Stimulated activated CD4-positive, alpha-beta T cell treated with anti-CD3 and anti-CD28 coated beads, Interleukin-15, amount 100 ng/mL, for 24 hours (primary cell): ENCODE measurements around the gene PHTF2.
"Not testable (repeated sequence)": the region's sequence is repeated elsewhere in the genome, so short reads cannot be mapped to it uniquely, and the experiment has no call there.

ENCODE experiments used
- DNase-seq: peaks from one replicate; pipeline ENCODE4 v3.0.0-alpha.2; 2020

PHTF2 gene

DNA sequence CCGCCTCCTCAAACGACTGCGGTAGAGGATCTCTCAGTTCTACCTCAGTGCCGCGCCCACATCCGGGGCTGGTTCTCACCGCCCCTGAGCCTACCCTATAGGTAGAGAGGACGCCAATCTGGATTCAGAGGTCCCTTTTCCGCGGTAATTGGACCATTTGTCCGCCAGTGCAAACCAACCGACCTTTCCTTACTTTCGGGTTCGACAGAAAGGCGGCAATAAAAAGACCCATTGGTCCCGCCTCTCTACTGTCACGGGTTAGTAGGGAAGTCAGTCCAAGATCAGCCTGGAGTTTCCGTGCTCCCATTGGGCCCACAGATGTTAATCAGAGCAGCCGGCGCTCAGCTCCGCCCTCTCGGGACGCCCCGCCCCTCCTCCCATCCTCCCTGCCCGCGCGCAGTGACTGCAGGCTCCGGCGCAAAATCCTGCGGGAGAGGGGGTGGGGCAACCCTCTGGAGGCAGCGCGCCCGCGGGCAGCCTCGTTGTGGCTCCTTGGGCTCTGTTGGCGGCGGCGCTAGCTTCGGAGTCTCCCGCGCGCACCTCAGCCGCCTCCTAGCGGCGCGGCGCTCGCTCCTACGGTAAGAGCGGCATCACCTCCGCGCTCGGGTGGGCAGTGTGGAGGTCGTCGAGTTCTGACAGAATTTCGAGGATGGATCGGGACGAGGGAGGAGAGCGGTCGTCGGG lies at the start of gene PHTF2, which contains the start of gene TMEM60:
Gene PHTF2 (plus strand): TSS at position 380 of the 684 bp plus-strand sequence.
Gene TMEM60 (minus strand): TSS at position 41 of the 684 bp plus-strand sequence. CDS start 4,061 bp downstream, outside the sequence.
- peak; percentile 96 for DNase-seq

- no peak for DNase-seq
Measured at GRCh38 chr7:77752016-77752415, 46.6 kb upstream of the PHTF2 start.

DNA sequence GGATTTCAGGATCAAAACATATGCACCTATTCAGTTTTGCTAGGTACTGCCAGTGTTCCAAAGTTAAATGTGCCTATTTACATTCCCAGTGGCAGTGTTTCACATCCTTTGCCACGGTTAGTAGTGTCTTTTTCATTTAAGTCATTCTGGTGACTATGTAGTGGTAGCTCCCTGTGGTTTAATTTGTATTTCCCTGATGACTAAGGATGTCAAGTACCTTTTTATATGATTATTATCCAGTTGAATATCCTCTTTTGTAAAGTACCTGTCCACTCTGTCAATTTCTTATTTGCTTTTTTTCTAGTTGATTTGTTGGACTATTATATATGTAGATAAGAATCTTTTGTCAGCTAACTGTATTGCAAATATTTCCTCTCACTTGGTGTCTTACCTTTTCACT lies 45.4 kb upstream of the PHTF2 start:
- DNase-seq: no peak

- DNase-seq: peak; percentile 19
Measured at GRCh38 chr7:77757589-77757988, 41.0 kb upstream of the PHTF2 start.

GRCh38 chr7:77759294-77759889 lies 39.2 kb upstream of the PHTF2 start:
- peak; percentile 71 for DNase-seq

DNA sequence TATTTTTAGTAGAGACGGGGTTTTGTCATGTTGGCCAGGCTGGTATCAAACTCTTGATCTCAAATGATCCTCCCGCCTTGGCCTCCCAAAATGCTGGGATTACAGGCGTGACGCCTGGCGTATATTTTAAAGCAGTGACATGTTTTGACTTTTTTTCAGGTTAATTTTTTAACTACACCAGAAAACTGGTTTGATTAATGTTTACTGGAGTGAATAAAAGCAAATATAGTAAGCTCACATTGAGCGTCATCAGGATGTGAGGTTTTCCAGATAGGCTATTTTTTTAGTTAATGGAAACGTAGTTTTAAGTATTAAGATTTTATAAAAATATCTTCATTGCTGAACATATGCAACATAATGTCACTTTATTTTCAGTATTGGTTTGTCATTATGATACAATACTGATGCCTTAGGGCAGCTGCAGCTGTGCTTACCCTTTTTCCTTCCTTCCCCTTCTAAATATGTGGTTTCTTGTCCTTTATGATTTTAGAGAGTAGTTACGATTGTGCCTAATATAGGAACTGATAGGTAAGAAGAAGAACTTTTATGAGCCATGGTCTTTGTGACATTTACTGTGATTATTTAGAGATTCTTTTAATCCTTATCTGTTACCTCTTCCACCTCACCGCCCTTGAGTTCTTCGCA lies 37.6 kb upstream of the PHTF2 start:
- DNase-seq: no peak

DNA sequence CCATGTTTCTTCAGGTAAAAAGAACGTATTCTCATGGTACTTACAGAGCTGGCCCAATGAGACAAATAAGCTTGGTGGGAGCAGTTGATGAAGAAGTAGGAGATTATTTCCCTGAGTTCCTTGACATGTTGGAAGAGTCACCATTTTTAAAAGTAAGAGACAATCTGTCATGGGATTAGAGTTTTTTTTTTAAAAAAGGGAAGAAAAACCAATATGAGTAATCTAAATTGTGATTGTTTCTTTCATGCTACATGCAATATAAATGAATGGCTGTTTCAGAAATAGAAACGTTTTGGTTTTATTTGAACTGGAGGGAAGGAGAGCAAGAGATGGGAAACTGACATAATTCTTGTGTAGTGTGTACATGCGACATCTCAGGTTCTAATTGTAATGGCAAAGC lies 33.1 kb upstream of the PHTF2 start:
- no peak for DNase-seq

DNA sequence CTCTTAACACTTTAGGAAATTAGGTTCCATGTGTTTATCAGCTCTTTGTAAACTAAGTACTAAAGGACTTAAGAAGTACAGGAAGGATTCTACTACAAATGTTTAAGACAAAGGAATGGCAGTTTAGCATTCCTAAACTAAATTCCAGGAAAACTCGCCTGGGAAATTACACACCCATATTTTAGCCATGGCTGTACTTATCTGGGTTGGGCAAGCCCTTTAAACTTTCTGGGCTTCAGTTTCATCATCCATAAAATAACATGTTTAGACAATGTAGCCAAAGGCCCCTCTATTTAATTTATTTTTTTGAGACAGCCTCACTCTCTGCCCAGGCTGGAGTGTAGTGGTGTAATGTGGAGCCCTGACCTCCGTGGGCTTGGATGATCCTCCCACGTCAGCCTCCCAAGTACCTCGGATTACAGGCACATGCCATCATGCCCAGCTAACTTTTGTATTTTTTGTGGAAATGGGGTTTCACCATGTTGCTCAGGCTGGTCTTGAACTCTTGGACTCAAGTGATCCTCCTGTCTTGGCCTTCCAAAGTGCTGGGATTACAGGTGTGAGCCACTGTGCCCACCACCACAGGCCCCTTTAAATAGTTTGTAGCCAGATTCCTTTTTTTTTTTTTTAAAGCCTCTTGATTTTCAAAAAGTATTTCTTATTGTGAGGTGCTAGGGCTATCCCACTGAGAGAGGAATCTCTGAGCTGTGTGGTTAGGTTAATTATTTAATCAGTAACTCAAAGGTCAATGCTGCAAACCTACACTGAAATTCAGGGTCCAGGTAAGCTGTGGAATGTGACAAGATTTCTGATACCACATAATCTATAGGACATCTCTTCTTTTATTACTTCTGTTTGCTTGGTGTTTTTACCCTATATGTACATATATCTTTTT lies 32.4 kb upstream of the PHTF2 start:
- no peak for DNase-seq

GRCh38 chr7:77766801-77767605 lies 31.6 kb upstream of the PHTF2 start:
- no peak for DNase-seq

GRCh38 chr7:77770316-77770715 lies 28.3 kb upstream of the PHTF2 start:
- no peak for DNase-seq

DNA sequence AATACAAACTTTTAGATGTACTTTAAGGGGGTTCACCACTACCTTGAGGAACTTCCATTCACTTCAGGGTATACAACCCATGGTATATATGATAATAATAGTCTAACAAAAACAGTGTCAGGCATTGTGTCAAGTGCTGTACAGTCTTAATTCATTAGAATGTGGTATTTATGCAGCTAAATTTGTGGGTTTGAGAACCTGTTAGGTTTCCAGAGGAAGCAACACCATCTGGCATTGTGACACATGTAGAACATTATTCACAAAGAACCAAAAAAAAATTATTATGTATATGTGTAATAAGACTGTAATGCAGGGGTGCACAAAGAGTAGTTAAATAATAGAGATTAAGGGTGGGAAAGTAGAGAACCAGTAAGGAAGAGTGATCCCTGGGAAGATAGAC lies 26.7 kb upstream of the PHTF2 start:
- no peak for DNase-seq

GRCh38 chr7:77778535-77778934 lies 20.0 kb upstream of the PHTF2 start:
- DNase-seq: no peak

DNA sequence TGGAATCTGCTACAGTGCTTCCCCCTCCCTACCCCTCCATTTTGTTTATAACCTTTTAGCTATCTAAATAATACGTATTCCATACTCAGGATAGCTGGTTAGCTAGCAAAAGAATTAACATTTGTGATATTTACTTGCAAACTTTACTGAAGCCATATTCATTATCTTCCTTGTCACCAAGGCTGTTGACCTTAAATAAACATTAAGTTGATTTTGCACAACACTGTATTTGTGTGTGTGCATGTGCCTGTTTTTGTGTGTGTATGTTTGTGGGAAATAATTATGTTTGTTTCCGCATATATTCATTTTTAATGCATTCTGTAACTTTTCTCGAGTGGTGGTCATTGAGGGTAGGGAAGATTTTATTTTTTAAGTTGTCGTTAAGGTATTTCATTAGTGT lies 16.2 kb upstream of the PHTF2 start:
- no peak for DNase-seq

DNA sequence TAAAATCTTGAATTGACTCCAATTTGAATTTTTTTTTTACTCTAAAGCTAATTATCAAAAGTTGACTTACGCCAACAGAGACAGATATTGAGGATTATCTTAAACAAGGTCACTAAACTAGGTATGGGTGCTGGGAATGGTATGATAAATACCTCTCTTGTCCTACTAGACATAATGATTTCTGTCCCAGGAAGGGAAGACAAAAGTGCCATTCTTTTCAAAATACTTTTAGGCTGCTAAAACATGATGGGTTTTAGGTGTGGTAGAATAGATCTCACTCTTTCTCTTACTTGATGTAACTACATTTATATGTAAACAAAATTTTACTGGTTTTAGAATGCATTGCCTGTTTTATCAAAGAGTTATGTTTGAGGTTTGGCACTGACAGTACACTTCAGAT lies 15.5 kb upstream of the PHTF2 start:
- DNase-seq: no peak

- DNase-seq: no peak
Measured at GRCh38 chr7:77783545-77783944, 15.0 kb upstream of the PHTF2 start.

GRCh38 chr7:77784426-77784825 lies 14.1 kb upstream of the PHTF2 start:
- not testable (repeated sequence) for DNase-seq

- no peak for DNase-seq
Measured at GRCh38 chr7:77786018-77786417, 12.6 kb upstream of the PHTF2 start.

GRCh38 chr7:77786741-77787140 lies 11.8 kb upstream of the PHTF2 start:
- DNase-seq: no peak

- no peak for DNase-seq
Measured at GRCh38 chr7:77788327-77788902, 10.2 kb upstream of the PHTF2 start.

GRCh38 chr7:77791336-77791735 lies 7.2 kb upstream of the PHTF2 start:
- DNase-seq: no peak

DNA sequence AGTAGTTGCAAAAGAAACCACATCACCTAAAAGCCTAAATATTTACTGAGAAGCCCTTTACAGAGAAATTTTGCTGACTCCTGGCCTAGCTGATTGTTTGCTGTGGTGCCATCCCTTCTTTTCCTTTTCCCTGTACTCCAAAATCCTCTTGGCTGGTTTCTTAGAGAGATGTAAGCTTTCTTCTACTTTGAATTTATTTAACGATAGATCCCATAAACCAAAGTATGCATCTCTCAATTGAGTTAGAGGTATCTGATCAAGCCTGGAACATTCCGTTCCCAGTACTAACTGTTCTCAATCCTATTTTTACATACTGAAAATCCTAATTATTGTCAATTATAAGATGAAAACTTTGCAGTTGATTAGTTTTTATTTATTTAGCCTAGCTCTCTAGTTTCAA lies 6.6 kb upstream of the PHTF2 start:
- DNase-seq: no peak

DNA sequence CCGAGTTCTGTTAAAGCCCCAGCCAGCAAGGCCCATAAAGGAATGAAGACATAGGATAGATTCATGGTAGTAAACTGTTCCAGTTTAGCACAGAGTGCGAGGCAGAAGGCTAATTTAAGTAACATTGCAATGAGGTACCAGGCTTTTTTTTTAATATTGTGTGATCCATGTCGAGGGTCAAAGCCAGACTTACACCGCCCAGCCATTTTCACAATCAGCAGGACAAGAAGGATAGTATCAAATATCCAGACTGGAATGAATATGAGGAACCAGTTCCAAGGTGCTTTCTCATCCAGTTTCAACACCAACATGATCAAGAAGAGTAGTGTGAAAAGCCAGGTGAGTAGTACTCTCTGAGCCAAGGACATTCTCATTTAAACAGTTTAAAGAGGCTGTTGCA lies 4.6 kb upstream of the PHTF2 start:
- no peak for DNase-seq
